ENCODE measurements around the gene RHBDF1.

- TF ChIP-seq POLR2A (IDR thresholded peaks at IDR 0.05): no peak
- TF ChIP-seq CTCF (IDR thresholded peaks at IDR 0.05): peak; percentile 75 to 85 (median 80)
Measured at GRCh38 chr16:106623-107324, 34.3 kb upstream of the RHBDF1 start.
